ENCODE data around the gene ATP7A. TPM values are rescaled to one million over a fixed set of nuclear protein-coding genes. Genes with fewer than 3 reads are reported as not detected.

Gene ATP7A
- polyA plus RNA-seq, 1 donor from 2014 or later = 6.2 TPM

DNA sequence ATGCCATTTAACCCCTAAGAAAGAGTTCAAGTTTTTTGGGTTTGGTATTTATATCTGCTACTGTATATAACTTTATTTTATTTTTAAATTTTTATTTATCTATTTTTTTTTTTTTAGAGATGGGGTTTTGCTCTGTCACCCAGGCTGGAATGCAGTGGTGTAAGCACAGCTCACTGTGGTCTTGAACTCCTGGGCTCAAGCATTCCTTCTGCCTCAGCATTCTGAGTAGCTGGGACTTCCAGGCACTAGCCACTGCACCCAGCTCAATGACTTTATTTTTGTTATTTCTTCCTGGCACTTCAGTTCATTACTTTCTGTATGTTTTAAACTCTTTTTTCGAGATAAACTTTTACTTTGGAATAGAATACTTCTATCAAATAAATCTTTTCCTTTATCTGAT is 101.4 kb downstream of the ATP7A start:
- Histone ChIP-seq H3K9me3 (ENCODE audit: low read length) (no peaks in the 10 kb centered on the region), H3K4me3 (ENCODE audit: low read length) (no peak overlapping the region), H4K20me1 (ENCODE audit: insufficient read depth) (no peaks in the 10 kb centered on the region), H3K27ac (ENCODE audit: low read length) (no peak overlapping the region), H3K9me2 (ENCODE audit: insufficient read depth, low read length) (no peaks in the 10 kb centered on the region), H2AFZ (ENCODE audit: low read depth, low read length) (no peak overlapping the region), H3K27me3 (ENCODE audit: insufficient read depth, low read depth, low read length) (no peaks in the 10 kb centered on the region), H3K79me2 (replicated peaks; ENCODE audit: insufficient read depth, low read length) (no peaks in the 10 kb centered on the region), H3K4me2 (ENCODE audit: low read length) (no peak overlapping the region), H3F3A (ENCODE audit: insufficient read depth, low read length, poor library complexity, severe bottlenecking) (no peaks in the 10 kb centered on the region), H3K36me3 (ENCODE audit: insufficient read depth, low read length) (no peaks in the 10 kb centered on the region), H3K9ac (ENCODE audit: low read length) (no peak overlapping the region)
- TF ChIP-seq, protein P1, sequence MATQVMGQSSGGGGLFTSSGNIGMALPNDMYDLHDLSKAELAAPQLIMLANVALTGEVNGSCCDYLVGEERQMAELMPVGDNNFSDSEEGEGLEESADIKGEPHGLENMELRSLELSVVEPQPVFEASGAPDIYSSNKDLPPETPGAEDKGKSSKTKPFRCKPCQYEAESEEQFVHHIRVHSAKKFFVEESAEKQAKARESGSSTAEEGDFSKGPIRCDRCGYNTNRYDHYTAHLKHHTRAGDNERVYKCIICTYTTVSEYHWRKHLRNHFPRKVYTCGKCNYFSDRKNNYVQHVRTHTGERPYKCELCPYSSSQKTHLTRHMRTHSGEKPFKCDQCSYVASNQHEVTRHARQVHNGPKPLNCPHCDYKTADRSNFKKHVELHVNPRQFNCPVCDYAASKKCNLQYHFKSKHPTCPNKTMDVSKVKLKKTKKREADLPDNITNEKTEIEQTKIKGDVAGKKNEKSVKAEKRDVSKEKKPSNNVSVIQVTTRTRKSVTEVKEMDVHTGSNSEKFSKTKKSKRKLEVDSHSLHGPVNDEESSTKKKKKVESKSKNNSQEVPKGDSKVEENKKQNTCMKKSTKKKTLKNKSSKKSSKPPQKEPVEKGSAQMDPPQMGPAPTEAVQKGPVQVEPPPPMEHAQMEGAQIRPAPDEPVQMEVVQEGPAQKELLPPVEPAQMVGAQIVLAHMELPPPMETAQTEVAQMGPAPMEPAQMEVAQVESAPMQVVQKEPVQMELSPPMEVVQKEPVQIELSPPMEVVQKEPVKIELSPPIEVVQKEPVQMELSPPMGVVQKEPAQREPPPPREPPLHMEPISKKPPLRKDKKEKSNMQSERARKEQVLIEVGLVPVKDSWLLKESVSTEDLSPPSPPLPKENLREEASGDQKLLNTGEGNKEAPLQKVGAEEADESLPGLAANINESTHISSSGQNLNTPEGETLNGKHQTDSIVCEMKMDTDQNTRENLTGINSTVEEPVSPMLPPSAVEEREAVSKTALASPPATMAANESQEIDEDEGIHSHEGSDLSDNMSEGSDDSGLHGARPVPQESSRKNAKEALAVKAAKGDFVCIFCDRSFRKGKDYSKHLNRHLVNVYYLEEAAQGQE (IDR thresholded peaks at IDR 0.05; ENCODE audit: borderline replicate concordance) = no peak
- TF ChIP-seq RAD21 (conservative IDR thresholded peaks at IDR 0.05) (no peak), TAF1 (IDR thresholded peaks at IDR 0.05; ENCODE audit: low read depth) (no peak), MXI1 (conservative IDR thresholded peaks at IDR 0.05; ENCODE audit: poor library complexity, severe bottlenecking) (no peak), EZH2 (IDR thresholded peaks at IDR 0.05; ENCODE audit: borderline replicate concordance, insufficient read depth, low read length, poor library complexity, severe bottlenecking) (no peak), SMC3 (conservative IDR thresholded peaks at IDR 0.05; ENCODE audit: poor library complexity) (no peak), EP300 (conservative IDR thresholded peaks at IDR 0.05; ENCODE audit: poor library complexity, severe bottlenecking) (no peak), POLR2AphosphoS5 (IDR thresholded peaks at IDR 0.05) (no peak)
- TF ChIP-seq, protein P2, sequence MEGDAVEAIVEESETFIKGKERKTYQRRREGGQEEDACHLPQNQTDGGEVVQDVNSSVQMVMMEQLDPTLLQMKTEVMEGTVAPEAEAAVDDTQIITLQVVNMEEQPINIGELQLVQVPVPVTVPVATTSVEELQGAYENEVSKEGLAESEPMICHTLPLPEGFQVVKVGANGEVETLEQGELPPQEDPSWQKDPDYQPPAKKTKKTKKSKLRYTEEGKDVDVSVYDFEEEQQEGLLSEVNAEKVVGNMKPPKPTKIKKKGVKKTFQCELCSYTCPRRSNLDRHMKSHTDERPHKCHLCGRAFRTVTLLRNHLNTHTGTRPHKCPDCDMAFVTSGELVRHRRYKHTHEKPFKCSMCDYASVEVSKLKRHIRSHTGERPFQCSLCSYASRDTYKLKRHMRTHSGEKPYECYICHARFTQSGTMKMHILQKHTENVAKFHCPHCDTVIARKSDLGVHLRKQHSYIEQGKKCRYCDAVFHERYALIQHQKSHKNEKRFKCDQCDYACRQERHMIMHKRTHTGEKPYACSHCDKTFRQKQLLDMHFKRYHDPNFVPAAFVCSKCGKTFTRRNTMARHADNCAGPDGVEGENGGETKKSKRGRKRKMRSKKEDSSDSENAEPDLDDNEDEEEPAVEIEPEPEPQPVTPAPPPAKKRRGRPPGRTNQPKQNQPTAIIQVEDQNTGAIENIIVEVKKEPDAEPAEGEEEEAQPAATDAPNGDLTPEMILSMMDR (IDR thresholded peaks at IDR 0.05; ENCODE audit: poor library complexity, severe bottlenecking) = no peak

DNA sequence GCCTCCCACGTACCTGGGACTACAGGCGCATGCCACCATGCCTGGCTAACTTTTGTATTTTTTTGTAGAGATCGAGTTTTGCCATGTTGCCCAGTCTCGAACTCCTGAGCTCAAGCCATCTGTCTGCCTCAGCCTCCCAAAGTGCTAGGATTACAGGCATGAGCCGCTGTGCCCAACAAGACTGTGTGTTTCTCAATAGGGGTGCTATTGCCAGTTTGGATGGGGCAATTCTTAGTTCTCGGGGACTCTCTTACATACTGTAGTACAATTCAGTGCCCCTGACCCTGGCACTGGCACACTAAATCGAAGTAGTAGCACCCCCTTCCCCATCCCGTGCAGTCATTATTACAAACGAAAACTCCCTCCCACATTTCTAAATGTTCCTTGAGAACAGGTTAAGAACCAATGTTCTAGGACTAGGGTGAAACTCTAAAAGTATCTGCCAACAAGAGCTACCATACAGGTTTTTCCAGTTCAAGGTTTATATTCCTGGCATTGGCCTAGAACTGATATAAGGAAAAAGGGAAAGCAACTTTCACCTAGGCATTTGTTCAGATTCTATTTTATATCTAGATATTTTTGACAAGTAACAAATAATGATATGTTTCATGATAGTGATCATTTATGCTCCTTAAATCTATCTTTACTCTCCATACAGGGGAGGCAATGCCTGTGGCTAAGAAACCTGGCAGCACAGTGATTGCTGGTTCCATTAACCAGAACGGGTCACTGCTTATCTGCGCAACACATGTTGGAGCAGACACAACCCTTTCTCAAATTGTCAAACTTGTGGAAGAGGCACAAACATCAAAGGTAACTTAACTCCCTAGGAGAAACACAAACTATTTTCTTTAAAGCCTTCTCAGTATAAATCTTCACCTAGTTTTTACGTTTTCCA is 109.3 kb downstream of the ATP7A start:
- Histone ChIP-seq H3K4me3 (ENCODE audit: low read length) (no peak overlapping the region), H3K9me2 (ENCODE audit: insufficient read depth, low read length) (no peaks in the 10 kb centered on the region), H3K27ac (ENCODE audit: low read length) (no peak overlapping the region), H4K20me1 (ENCODE audit: insufficient read depth) (no peaks in the 10 kb centered on the region), H3K9ac (ENCODE audit: low read length) (no peak overlapping the region), H3K79me2 (replicated peaks; ENCODE audit: insufficient read depth, low read length) (no peaks in the 10 kb centered on the region), H2AFZ (ENCODE audit: low read depth, low read length) (no peak overlapping the region), H3F3A (ENCODE audit: insufficient read depth, low read length, poor library complexity, severe bottlenecking) (no peaks in the 10 kb centered on the region), H3K9me3 (ENCODE audit: low read length) (no peaks in the 10 kb centered on the region), H3K36me3 (ENCODE audit: insufficient read depth, low read length) (no peaks in the 10 kb centered on the region), H3K27me3 (ENCODE audit: insufficient read depth, low read depth, low read length) (no peaks in the 10 kb centered on the region), H3K4me2 (ENCODE audit: low read length) (no peak overlapping the region)
- TF ChIP-seq RAD21 (conservative IDR thresholded peaks at IDR 0.05) (no peak), EP300 (conservative IDR thresholded peaks at IDR 0.05; ENCODE audit: poor library complexity, severe bottlenecking) (no peak), POLR2AphosphoS5 (IDR thresholded peaks at IDR 0.05) (no peak), SMC3 (conservative IDR thresholded peaks at IDR 0.05; ENCODE audit: poor library complexity) (no peak), EZH2 (IDR thresholded peaks at IDR 0.05; ENCODE audit: borderline replicate concordance, insufficient read depth, low read length, poor library complexity, severe bottlenecking) (no peak), TAF1 (IDR thresholded peaks at IDR 0.05; ENCODE audit: low read depth) (no peak), MXI1 (conservative IDR thresholded peaks at IDR 0.05; ENCODE audit: poor library complexity, severe bottlenecking) (no peak)
- TF ChIP-seq, protein P1 (IDR thresholded peaks at IDR 0.05; ENCODE audit: borderline replicate concordance) = no peak
- TF ChIP-seq, protein P2 (IDR thresholded peaks at IDR 0.05; ENCODE audit: poor library complexity, severe bottlenecking) = no peak

Data from neural cell (in vitro differentiated cells).